ENCODE results near the gene ARAP2. TPM values are rescaled to one million over a fixed set of nuclear protein-coding genes. Genes with fewer than 3 reads are reported as not detected.

The ARAP2 gene
- total and polyA plus RNA-seq, 9 of the 15 experiments (the other 6 are each of a cell fraction or from before 2014, with no cell fraction given), result 0.03 to 0.35 (median 0.11) TPM; not detected in 4

- no peak for FAIRE-seq
- no peak overlapping the region for H3K9ac ChIP-seq (ENCODE audit: insufficient read depth in 1 of 2, low read depth in 2 of 2, low read length in 2 of 2)
- 0% methylated on average over 3 of the region's 3 CpGs for WGBS (ENCODE audit: insufficient coverage, low coverage, missing lambda C conversion rate)
- ATAC-seq, result no peak
- ChIA-PET CTCF (ENCODE audit: low intra/inter-chr PET ratio) (no interaction called here), POLR2A (no interaction called here)
- no TSS peak for BruUV-seq (replicated peaks)
- H3K27ac ChIP-seq (ENCODE audit: extremely low read depth, low read depth, low read length), result no peak overlapping the region
- no peaks in the 10 kb centered on the region for H3K27me3 ChIP-seq (ENCODE audit: control insufficient read depth in 2 of 2, insufficient read depth in 2 of 2, low read length in 2 of 2)
- no peaks in the 10 kb centered on the region for H3K4me1 ChIP-seq (replicated peaks in 1 of 2; ENCODE audit: control insufficient read depth in 2 of 2, insufficient read depth in 2 of 2, low read length in 2 of 2)
- H3K4me3 ChIP-seq, result no peak overlapping the region
- H2AFZ ChIP-seq (ENCODE audit: low read depth, low read length), result no peak overlapping the region
- H4K20me1 ChIP-seq (replicated peaks; ENCODE audit: control insufficient read depth, insufficient read depth, low read length), result no peaks in the 10 kb centered on the region
- H3K9me1 ChIP-seq (ENCODE audit: control insufficient read depth, insufficient read depth, low read length), result no peaks in the 10 kb centered on the region
- H3K9me3 ChIP-seq (replicated peaks; ENCODE audit: control insufficient read depth, insufficient read depth, low read depth, low read length), result no peaks in the 10 kb centered on the region
- H3K79me2 ChIP-seq (ENCODE audit: control insufficient read depth, insufficient read depth, low read length), result no peaks in the 10 kb centered on the region
- intact Hi-C loops (cut with micrococcal nuclease) (no loop called here), in situ Hi-C loops (cut with MboI) (no loop called here)
- no peak overlapping the region for H3K4me2 ChIP-seq (ENCODE audit: insufficient read depth, low read length)
- TF ChIP-seq NONO (IDR thresholded peaks at IDR 0.05; ENCODE audit: low read depth in 2 of 2, low read length in 1 of 2), result no peak
- TF ChIP-seq, protein P1, sequence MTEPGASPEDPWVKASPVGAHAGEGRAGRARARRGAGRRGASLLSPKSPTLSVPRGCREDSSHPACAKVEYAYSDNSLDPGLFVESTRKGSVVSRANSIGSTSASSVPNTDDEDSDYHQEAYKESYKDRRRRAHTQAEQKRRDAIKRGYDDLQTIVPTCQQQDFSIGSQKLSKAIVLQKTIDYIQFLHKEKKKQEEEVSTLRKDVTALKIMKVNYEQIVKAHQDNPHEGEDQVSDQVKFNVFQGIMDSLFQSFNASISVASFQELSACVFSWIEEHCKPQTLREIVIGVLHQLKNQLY (CRISPR knock-in tag; conservative IDR thresholded peaks at IDR 0.05), result no peak
- no peak for TF ChIP-seq BCL6 (CRISPR knock-in tag; IDR thresholded peaks at IDR 0.05)
- TF ChIP-seq KAT2B (IDR thresholded peaks at IDR 0.05; ENCODE audit: low read depth, low read length), result no peak
- TF ChIP-seq CAMTA2 (CRISPR knock-in tag; conservative IDR thresholded peaks at IDR 0.05), result no peak
- TF ChIP-seq ZNF644 (tag; IDR thresholded peaks at IDR 0.05; ENCODE audit: low read depth), result no peak
- DNase-seq (ENCODE audit: extremely low read depth in 1 of 4, low spot score in 3 of 4), result no peak
- no peaks in the 10 kb centered on the region for H3K36me3 ChIP-seq (ENCODE audit: control insufficient read depth, insufficient read depth, low read length)
These were observed 9.0 kb downstream of the ARAP2 start for GRCh38 chr4:36235306-36235705.
